ENCODE data around the gene PLCG1.

Gene PLCG1

GRCh38 chr20:41142245-41142644 is 4.9 kb downstream of the PLCG1 start:
- DNase-seq (ENCODE audit: low read depth, low spot score), result no peak

- DNase-seq (ENCODE audit: low read depth, low spot score), result no peak
Observed at GRCh38 chr20:41142919-41143318, 5.6 kb downstream of the PLCG1 start.

GRCh38 chr20:41143354-41143753 is 6.0 kb downstream of the PLCG1 start:
- DNase-seq (ENCODE audit: low read depth, low spot score), result no peak

GRCh38 chr20:41145317-41145716 is 8.0 kb downstream of the PLCG1 start:
- no peak for DNase-seq (ENCODE audit: low read depth, low spot score)

- DNase-seq (ENCODE audit: low read depth, low spot score), result no peak
Observed at GRCh38 chr20:41145821-41146620, 8.7 kb downstream of the PLCG1 start.

GRCh38 chr20:41147767-41148191 is 10.4 kb downstream of the PLCG1 start:
- no peak for DNase-seq (ENCODE audit: low read depth, low spot score)

GRCh38 chr20:41148942-41149341 is 11.6 kb downstream of the PLCG1 start:
- DNase-seq (ENCODE audit: low read depth, low spot score), result no peak

GRCh38 chr20:41150664-41151063 is 13.3 kb downstream of the PLCG1 start:
- DNase-seq (ENCODE audit: low read depth, low spot score), result no peak

- DNase-seq (ENCODE audit: low read depth, low spot score), result no peak
Observed at GRCh38 chr20:41151134-41151869, 14.0 kb downstream of the PLCG1 start.

- peak; percentile 47 for DNase-seq (ENCODE audit: low read depth, low spot score)
Observed at GRCh38 chr20:41152108-41152757, 14.9 kb downstream of the PLCG1 start.

- no peak for DNase-seq (ENCODE audit: low read depth, low spot score)
Observed at GRCh38 chr20:41154436-41155176, 17.3 kb downstream of the PLCG1 start.

GRCh38 chr20:41155261-41155660 is 17.9 kb downstream of the PLCG1 start:
- no peak for DNase-seq (ENCODE audit: low read depth, low spot score)

GRCh38 chr20:41158082-41158625 is 20.8 kb downstream of the PLCG1 start:
- DNase-seq (ENCODE audit: low read depth, low spot score), result no peak

GRCh38 chr20:41159547-41159946 is 22.2 kb downstream of the PLCG1 start:
- DNase-seq (ENCODE audit: low read depth, low spot score), result no peak

GRCh38 chr20:41160686-41161085 is 23.3 kb downstream of the PLCG1 start:
- DNase-seq (ENCODE audit: low read depth, low spot score), result no peak

- DNase-seq (ENCODE audit: low read depth, low spot score), result no peak
Observed at GRCh38 chr20:41161886-41162285, 24.5 kb downstream of the PLCG1 start.

GRCh38 chr20:41162396-41162795 is 25.1 kb downstream of the PLCG1 start:
- DNase-seq (ENCODE audit: low read depth, low spot score), result no peak

GRCh38 chr20:41163821-41164220 is 26.5 kb downstream of the PLCG1 start:
- no peak for DNase-seq (ENCODE audit: low read depth, low spot score)

GRCh38 chr20:41165001-41165882 is 27.9 kb downstream of the PLCG1 start:
- DNase-seq (ENCODE audit: low read depth, low spot score), result no peak

Measured in brain pericyte (primary cell).